HG03064 (cell line): ENCODE data around the gene CRB1.

Experiments
- ATAC-seq: cut with Tn5 transposase; IDR thresholded peaks from one replicate; pipeline ENCODE4 v1.9.1; 2021; ENCODE audit warnings: low read depth; ENCODE audit not compliant: unreplicated experiment

Gene CRB1

DNA sequence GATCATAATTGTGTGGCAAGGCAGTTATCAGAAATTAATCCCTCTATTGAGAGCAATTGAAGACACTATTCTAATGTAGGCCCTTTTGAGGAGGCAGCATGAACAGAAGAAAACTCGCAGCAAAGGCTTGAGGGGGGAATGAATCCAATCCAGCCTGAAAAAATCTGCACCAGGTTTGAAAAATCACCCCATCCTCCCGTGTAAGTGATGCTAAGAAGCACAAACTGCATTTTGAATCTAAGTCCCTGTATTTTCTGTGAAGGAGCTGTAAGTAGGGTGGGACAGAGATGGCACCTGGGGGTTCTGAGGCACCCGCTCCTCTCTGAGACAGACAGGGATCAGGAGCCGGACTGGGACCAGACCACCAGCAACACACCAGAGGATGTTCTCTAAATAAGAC, at the start of gene CRB1:
TSS of gene CRB1 (plus strand) at position 241 of the 400 bp plus-strand sequence. CDS start 161 bp downstream, outside the sequence.
- ATAC-seq: no peak

DNA sequence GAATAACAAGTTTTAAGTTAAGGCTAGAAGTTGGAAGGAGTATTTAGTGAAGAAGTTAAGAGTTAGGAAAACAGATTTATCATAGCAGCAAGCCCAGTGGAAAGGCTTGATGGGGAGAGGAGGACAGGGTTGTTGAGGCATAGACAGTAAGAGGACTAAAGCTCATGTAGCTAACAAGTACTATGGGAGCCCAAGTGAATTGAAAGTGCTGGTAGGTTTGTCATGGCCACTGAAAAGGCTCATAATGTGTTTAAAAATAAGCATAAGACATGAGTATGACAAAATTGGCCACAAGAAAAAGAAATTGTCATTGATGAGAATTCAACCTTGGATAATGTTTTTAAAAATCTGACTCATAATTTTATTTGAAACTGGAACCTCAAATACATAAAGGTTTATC, 49.2 kb upstream of the CRB1 start:
- ATAC-seq: no peak

DNA sequence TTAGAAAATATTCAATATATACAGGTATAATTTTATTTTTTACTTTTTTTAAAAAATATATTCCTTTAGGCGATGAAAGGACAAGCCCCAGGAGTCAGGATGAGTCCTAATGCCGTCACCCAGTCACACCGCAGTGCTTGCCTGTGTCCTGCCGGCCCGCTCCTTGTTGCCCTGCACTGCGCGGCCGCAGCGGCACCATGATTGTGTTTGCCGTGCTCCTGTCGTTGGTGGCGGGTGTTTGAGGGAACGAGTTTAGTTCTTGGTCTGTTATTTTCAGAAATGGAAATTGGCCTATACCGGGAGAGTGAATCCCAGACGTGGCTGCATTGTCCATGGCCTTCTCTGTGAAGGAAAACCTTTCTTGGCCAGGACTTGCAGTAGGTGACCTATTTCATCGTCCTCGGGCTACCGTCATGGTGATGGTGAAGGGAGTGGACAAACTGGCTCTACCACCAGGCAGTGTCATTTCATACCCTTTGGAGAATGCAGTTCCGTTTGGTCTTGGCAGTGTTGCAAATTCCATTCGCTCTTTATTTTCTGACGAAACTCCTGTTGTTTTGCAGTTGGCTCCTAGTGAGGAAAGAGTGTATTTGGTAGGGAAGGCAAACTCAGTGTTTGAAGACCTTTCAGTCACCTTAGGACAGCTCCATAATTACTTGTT, 45.9 kb upstream of the CRB1 start:
- no peak for ATAC-seq

DNA sequence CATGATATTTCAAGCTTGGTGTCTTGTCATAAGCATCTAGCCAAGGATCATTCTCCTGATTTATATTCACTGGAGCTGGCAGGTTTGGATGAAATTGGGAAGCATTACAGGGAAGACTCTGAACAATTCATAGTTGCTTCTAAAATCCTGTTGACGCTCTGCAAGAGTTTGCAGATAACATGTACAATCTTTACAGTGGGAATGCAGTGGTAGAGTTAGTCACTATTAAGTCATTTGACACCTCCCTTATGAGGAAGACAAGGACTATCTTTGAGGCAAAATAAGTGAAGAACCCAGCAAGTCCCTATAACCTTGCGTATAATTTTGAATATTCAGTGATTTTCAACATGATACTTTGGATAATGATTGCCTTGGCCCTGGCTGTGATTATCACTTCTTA, 45.3 kb upstream of the CRB1 start:
- ATAC-seq: no peak

DNA sequence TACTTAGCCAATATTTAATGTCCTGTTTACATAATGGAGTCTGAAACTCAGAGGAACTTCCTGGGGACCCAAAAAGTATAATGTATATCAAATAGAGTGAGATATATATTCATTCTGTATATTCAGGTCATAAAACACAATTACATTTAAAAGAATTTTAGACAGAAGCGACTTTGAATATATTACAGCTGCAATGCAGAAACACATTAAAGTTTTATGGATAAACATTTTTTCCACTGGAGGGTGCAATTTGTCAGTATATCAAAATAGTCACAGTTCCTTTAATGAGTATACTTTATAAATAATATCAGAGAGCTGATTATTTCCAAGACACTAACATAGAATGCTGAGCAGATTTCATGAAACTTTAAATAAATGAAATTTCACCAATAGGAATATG, 43.9 kb upstream of the CRB1 start:
- no peak for ATAC-seq

DNA sequence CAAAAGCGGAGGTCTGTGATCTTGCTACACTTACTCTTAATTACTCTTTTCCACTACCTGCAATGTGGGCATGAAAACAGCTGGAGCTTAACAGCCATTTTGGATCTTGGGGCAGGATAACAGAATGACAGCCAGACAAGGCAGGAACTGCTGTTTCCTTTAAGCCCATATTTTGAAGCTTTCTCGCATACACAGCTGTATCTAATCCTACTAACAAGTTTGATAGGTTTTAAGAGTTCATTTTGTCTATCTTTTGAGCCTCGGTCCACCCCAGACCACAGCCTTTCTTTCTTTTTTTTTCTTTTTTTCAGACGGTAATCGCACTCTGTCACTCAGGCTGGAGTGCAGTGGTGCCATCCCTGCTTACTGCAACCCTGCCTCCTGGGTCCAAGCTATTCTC, 42.4 kb upstream of the CRB1 start:
- ATAC-seq: no peak

DNA sequence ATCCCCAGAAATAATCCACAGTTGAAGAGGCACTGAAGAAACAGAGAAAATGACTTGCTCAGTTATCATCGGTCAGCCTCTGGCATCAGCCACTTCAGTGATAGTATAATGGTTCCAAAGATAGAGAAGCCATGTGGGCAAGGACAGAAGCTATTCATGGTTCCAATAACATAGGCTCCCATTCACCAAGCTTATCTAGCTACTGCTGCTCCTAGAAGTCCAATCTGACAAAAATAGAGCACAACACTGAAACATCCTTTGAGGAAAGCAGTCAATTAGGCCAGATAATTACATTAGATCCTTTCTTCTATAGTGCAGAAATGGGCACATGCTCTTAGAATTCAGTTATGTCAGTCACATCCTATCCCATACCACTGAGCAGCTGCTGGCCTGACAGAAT, 33.5 kb upstream of the CRB1 start:
- no peak for ATAC-seq

DNA sequence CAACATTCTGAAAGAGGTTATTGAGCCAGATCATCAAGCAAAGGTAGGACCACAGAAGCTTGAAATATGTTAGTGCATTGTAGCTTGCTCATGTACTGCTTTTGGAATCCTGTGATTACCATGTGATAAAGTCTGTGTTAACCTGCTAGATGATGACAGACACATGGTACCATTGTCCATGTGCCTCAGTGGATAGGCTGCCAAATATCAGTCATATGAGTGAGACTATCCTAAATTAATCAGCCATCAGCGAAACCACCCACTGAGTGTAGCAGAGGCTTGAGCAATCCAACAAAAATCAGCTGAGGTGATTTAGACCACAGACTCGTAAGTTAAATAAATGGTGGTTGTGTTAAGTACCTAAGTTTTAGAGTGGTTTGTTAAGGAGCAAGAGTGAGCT, 32.7 kb upstream of the CRB1 start:
- no peak for ATAC-seq

DNA sequence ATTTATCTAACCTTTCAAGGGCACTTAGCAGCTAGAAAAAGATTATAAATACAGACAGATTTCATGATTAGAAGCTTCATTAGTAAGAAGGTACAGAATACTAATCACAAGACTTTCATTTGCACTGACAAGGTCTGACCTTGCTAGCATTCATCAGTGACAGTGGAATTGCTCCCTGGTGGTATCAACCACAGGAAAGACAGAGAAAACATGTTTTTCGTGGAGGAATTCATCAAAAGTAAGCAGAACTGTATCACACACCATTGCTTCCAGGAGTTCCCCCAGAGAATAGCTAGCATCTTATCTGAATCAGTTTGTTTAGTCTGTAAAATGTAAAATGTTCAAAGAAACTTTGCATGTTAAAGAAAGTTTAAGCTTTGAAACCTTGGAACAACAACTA, 20.6 kb upstream of the CRB1 start:
- no peak for ATAC-seq

DNA sequence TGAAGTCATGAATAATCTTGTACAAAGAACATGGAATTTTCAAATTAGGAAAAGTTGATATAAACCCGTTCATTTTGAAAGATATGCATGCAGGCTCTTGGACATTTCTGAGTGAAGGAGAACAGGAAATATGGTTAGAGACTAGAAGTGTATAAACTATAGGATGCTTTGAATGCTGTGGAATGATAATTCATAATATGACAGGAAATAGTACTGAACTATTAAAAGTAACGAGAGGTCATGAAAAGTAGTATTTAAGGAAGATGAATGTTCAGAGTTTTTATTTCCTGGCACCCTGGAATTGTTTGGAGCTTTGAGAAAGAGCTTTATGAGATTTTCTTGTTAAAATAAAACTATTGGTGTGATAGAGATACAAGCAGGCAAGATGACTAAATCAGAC, 18.7 kb upstream of the CRB1 start:
- no peak for ATAC-seq

DNA sequence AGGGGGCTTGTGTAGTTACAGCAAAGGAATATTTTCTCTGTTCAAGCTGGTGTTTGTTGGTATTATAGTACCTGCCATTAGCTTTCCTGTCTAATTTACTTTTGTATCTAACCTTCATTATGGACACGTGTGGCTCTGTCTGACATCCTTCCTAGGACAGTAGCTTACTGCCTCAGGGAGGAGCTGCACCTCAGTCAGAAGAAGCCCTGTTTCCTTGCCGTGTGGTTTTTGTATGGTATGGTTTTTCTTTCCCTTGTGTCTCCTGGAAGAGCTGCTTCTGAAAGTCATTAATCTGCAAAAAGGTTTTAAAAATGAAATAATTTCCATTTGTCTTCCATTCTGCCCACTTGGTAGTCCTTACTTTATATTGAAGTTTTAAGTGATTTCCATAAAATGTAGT, 17.4 kb upstream of the CRB1 start:
- ATAC-seq: no peak

DNA sequence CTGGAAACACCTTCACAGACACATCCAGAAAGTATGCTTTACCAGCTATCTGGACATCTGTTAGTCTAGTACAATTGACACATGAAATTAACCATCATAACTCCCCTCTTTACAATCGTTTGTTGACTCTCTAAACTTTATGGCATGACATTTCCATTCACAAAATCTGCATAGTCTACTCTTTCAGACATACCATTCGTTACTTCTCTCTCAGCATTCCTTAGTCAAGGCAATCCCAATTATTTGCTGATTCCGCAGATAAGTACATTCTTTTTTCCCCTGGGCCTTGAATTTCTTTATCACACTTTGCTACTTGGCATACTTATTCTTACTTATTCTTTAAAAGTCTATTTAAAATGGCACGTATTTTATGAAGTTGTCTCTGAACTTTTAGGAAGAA, 15.1 kb upstream of the CRB1 start:
- ATAC-seq: no peak

DNA sequence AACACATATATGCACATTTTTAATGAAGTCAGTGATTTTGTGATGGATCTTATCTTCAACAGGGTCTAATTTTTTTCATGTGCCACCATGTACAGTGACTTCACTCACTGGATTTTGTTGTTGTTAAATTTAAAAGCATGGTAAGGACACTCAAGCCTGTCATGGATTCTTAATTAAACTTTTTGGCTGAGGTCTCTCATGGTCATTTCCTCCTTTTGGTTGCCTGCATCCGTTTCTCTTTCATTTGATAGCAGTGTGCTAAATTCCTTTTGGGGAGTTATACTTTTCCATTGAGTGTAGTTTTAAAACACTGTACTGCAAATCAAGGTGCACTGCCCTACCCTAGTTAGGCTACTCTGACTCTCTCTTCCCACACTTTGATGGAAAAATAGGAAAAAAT, 13.2 kb upstream of the CRB1 start:
- ATAC-seq: no peak

DNA sequence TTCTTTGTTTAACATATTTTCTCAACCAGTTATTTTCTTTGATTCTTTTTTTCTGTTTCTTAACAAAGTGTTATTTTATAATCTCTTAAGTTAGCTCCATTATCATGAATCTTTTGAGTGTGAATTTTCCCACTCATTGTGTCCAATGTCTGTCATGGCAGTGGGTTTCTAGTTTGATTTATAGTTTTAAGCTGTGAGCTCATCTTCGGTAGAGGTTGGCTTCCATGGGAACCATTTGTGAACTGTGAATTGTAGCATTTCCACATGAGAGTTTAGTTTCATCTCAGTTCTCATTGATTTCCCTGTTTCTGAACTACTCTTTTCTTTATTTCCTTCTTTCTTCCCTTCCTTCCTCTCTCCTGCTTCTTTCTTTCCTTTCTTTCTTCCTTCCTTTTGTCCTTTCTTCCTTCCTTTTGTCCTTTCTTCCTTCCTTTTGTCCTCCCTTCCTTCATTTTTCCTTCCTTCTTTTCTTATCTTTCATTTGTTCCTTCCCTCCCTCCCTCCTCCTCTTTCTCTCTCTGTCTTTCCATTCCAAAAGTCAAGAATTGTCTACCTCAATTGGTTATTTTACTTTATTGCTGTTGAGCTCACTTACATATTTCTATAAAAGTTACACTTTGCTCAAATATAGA, 3.0 kb upstream of the CRB1 start:
- no peak for ATAC-seq

DNA sequence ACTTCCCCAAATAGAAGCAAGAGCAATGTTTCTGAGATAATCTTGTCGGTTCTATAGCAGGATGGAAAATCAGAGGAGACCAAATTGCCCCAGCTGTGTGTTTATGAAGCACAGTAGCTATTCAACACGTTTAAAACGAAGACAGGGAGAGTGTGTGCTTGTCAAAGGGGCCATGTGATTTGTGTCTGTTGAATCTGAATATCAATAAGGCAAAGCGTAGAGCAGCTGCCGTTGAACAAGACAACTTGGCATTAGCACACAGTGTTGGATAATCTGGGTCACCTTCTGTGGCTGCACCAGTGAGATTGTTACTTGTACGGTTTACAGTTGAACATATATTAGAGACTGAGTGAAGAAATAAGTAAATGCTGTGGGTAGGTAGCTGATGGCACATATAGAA, 1.0 kb downstream of the CRB1 start:
- no peak for ATAC-seq

DNA sequence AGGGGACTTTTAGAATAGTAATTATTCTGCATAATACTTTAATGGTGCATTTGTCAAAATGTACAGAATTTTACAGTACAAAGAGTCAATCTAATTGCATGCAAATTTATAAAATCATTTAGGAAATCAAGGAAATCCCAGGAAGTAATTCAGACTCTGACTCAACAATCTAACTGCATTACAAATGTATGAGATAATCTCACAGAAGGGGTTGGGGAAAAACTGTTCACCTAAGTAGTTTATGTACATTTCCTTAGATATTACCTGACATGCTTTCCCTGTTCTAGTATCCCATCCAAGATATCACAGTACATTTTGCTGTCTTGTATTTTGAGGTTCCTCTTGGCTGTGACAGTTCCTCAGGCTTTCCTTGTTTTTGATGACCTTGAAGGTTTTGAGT, 4.7 kb downstream of the CRB1 start:
- no peak for ATAC-seq

DNA sequence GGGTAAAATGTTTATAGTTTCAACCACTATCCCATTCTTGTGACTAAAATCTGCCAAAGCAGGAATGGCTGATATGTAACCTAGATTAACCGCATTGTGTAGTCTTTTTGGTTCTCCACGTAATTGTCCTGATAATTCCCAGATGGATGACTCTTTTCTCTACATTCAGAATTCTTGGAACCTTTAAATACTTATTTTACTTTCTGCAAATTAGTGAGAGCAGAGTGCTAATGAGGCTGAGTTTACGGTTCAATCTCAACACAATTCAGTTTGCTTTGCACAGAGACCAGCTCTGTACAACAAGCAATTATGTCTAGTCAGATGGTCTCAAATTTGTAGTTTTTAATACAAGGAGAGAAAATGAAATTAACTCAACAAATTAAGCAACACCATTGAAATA, 9.1 kb downstream of the CRB1 start:
- no peak for ATAC-seq

DNA sequence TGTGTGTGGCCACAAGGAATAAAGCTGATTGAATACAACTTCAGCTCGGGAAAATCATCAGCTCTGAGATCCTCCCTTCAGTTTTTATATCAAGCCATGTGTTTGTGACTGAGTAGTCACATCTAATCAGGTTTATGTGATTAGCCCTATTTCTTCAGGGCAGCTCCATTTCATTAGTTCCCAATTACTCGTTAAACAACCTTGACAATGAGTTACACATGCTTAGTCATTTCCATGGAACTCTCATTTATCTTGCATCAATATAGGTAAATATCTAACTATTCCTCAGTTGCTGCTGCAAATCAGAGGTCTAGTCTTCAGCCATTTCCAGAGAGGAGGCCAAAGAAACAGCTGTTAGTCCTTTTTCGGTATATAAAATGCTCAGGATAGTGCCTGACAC, 16.3 kb downstream of the CRB1 start:
- ATAC-seq: no peak

DNA sequence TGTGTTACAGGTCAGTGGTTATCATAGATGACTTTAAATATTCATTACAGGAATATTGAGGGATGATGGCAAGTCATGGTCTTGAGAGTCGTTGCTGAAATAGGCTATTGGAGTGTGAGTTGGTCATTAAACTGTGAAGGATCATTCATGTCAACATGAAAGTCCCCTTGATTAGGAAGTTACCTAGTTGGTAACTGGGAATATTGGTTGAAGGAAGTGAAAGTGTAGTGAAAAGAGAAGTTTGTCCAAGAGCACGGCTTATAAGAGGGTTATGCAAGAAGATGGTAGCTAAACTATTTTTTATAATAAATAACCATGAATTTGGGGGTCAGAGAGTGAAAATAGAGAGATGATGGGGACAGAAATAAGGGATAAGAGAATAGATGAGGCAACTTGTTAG, 16.9 kb downstream of the CRB1 start:
- ATAC-seq: no peak

DNA sequence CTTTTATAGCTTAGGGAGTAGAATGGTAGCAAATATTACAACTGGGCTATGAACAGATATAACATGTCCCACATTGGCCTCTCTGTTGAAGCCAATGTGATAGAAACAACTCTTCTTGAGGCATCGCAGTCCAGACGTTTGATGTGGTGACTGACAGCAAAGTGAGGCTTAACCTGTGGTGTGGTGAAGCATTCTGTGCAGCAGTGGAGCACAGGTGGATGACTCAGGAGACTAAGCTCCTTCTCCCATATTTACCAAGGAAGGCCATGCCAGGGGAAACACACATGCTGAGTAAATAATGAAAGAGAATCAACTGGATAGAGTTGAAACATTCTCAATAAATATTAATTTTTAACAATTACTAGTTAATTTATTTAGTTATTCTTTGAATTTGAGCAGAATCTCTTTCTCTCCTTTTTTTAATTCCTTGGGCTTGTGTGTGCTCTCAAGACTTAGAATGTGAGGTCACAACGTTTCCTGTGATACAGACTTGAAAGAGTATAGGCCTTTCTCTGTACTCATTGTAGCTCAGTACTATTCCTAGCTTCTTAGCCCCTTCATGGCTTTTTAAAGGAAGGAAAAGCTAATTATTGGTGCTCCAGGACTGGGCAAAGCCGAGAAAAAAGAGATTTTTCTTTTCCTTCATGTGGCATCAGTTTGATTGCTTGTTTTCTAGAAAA, 17.6 kb downstream of the CRB1 start:
- no peak for ATAC-seq

DNA sequence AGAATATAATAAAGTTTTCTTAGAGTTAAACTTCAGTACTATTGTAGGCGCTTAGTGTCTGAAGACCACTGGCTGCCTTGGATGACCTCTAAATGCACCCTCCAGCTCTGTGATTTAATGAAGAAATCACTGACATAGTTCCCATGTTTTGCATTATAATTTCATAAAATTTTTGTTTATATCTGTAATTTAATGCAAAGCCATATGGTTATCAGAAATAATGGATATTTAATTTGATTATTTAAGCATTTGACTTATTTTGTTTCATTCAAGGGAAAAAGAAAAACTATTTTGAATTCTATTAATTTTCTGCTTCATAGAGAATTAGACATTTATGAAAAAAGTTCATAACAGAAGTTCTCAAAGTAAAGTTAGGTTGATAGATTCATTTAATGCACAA, 18.6 kb downstream of the CRB1 start:
- no peak for ATAC-seq

DNA sequence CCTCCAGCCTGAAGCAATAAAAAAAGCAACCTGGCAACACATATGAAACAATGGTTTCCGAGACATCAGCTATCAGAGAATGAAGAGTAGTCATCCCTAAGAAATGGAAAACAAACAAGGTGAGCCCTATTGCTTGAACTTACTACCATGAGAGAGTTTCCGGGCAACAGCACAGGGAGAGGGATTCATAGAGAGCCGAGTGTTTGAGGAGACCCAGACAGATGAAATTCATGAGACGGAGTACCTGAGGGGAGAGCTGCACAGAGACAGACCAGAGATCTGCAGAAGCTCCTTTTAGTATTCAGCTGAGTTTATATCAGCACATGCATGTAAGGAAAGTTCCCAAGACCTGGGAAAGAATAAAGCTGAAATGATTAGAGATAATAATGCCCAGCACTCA, 19.8 kb downstream of the CRB1 start:
- ATAC-seq: no peak
